ENCODE data around the gene ARHGEF26.

DNA sequence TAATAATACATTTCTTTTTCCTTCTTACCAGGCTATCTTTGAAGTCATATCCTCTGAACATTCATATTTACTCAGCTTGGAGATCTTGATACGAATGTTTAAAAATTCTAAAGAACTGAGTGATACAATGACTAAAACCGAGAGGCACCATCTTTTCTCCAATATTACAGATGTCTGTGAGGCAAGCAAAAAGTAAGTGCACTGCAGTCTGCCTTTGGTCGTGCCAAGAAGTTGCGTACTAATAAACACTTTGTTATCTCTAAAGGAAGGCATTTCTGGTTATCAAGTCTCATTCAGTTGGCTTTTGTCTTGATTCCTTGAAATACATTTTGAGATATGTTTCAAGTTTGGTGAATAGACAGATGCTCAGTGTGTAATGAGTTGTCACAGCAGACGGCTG, 31.6 kb downstream of the ARHGEF26 start:
- TF ChIP-seq, protein P1, sequence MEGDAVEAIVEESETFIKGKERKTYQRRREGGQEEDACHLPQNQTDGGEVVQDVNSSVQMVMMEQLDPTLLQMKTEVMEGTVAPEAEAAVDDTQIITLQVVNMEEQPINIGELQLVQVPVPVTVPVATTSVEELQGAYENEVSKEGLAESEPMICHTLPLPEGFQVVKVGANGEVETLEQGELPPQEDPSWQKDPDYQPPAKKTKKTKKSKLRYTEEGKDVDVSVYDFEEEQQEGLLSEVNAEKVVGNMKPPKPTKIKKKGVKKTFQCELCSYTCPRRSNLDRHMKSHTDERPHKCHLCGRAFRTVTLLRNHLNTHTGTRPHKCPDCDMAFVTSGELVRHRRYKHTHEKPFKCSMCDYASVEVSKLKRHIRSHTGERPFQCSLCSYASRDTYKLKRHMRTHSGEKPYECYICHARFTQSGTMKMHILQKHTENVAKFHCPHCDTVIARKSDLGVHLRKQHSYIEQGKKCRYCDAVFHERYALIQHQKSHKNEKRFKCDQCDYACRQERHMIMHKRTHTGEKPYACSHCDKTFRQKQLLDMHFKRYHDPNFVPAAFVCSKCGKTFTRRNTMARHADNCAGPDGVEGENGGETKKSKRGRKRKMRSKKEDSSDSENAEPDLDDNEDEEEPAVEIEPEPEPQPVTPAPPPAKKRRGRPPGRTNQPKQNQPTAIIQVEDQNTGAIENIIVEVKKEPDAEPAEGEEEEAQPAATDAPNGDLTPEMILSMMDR (IDR thresholded peaks at IDR 0.05; ENCODE audit: borderline replicate concordance, extremely low read depth, low read length, poor library complexity, severe bottlenecking), result no peak
- no peak for TF ChIP-seq EZH2 (IDR thresholded peaks at IDR 0.05; ENCODE audit: borderline replicate concordance, low read depth, low read length, severe bottlenecking)

Measured in DND-41 (cell line).